Nucleus accumbens (tissue), 56 donors: ENCODE data around the gene TAF1C.
"Not testable (repeated sequence)": the region's sequence is repeated elsewhere in the genome, so short reads cannot be mapped to it uniquely, and the experiment has no call there.

Source experiments
- DNase-seq, 56 donors: peaks; one replicate each; lab custom pipeline; 2025; lab: John Stamatoyannopoulos, UW

Gene TAF1C

GRCh38 chr16:84214451-84215066 lies 27.7 kb upstream of the TAF1C start:
- no peak for DNase-seq

DNA sequence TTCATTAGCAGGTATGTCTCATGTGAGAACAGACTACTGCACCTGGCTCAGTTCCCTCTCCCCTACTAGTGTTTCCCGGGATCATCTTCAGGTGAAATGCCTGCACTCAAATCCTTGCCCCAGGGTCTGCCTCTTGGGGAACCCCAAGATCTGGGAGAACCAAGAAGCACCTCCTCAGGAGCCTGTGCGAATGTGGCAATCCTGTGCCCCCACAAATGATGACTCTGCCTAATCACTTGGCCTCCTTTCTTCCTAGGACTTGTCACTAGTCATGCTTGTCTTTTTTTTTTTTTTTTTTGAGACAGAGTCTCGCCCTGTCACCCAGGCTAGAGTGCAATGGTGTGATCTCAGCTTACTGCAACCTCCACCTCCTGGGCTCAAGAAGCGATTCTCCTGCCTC lies 25.8 kb upstream of the TAF1C start:
- DNase-seq, result no peak

DNA sequence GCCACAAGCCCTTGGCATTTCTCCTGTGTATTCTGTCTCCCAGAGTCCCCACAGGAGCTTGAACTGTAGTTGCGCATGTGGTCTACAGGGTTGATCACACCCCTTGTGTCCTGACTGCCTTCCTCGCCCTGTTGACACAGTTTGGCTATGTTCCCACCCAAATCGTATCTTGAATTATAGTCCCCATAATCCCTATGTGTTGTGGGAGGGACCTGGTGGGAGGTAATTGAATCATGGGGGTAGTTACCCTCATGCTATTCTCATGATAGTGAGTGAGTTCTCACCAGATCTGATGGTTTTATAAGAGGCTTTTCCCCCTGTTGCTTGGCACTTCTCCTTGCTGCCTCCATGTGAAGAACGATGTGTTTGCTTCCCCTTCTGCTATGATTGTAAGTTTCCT lies 25.3 kb upstream of the TAF1C start:
- DNase-seq, result no peak

- DNase-seq, result no peak
These were observed 23.1 kb upstream of the TAF1C start for GRCh38 chr16:84209989-84210388.

DNA sequence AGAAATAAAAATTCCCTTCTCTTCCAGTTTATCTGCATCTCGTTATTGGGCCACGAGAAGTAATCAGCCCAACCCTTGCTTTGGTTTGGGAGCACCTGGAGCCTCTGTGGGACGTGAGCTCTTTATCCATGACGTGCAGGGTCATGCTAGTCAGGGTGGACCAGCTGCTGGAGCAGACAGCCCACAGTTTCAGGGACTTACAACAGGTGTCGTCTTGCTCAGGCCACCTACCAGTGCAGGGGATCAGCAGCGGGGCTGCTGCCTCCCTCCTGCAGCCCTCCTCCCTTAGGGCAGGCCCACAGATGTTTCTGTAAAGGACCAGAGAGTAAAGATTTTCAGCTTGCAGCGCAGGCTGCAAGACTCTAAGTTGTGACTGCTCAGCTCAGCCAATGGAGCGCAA lies 21.0 kb upstream of the TAF1C start:
- no peak for DNase-seq

DNA sequence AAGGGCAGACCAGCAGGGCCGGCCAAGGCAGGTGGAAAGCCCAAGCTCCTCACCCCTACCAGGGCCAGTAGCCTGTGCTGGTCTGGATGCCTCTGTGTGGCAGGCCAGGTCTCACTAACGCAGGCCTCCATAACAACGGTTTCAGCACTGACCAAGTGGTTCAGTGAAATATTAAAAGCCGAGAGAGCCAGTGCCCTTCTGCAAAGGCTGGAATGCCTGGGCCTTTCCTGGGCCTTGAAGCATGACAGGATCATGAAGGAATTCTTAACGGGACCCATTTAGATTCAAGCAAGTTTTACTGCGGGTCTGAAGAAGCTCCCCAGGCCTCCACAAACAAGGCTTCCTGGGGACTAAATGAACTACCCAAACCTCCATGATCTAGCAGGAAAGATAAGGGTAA lies 20.4 kb upstream of the TAF1C start:
- no peak for DNase-seq

GRCh38 chr16:84205976-84206691 lies 19.3 kb upstream of the TAF1C start:
- DNase-seq, result no peak

DNA sequence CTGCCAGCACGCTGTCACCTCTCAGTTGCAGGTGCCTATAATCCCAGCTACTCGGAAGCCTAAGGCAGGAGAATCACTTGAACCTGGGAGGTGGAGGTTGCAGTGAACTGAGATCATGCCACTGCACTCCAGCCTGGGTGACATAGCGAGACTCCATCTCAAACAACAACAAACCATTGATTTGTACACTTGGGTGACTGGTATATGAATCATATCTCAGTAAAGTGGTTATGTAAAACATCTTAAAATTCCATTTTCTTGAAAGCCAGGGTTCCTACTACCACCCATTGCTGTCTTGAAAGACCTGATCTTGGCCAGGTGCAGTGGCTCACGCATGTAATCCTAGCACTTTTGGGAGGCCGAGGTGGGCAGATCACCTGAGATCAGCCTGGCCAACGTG lies 18.3 kb upstream of the TAF1C start:
- not testable (repeated sequence) for DNase-seq

DNA sequence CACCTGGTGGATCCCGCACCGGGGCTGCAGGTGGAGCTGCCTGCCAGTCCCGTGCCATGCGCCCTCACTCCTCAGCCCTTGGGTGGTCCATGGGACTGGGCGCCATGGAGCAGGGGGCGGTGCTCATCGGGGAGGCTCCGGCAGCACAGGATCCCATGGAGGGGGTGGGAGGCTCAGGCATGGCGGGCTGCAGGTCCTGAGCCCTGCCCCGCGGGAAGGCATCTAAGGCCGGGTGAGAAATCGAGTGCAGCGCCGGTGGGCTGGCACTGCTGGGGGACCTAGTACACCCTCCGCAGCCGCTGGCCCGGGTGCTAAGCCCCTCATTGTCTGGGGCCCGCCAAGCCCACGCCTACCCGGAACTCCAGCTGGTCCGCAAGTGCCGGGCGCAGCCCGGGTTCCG lies 17.7 kb upstream of the TAF1C start:
- DNase-seq, result not testable (repeated sequence)

- peak in 33 of 56 donors; percentile 6 to 78 (median 28) for DNase-seq
These were observed 13.0 kb upstream of the TAF1C start for GRCh38 chr16:84199861-84200260.

DNA sequence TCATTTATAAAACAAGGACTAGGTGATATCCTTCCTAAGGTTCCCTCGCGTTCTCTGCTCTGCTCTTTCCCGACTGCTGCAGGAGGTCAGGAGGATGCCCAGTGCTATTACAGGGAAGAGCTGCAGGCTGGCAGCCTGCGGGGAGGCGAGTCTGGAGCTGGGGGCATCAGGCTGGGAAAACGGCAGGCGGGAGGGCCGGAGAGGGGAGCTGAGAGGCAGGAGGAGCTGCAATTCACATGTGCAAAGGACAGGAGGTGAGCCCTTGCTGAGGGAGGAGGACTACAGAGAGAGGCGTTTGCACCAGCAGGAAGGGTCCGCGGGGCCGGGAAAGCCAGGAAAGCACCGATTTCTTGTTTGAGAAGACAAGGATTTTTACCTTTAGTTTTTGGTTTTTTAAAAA lies 12.2 kb upstream of the TAF1C start:
- DNase-seq, result no peak

- no peak for DNase-seq
These were observed 11.5 kb upstream of the TAF1C start for GRCh38 chr16:84198401-84198800.

DNA sequence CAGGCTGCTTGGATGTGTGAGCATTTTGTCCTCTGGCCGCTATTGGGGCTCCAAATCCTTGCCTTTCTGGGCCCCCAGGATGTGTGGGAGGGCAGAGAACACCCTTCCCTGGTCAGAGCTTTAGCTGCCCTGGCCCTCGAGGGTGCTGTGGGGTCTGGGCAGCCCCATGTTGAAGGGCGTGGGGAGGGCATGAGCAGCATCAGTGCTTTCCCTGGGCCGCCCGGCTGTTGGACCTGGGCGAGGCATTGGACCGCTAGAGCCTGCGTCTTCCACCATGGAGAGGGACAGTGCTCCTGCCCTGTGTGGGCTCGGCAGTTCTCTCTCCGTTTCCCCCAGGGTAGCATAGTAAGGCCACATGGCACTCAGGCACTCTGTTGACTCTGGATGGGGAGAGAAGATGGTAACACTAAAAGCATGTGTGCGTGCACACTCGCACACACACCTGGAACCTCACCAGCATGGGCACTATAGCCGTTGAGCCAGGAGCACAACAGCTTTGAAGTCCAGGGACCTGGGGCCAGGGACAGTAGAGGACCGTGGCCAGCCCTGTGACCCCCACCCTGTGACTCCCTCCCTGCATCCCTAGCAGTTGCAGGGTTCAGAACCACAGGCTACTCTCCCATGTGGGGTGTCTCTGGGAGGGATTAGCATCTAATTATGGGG lies 10.7 kb upstream of the TAF1C start:
- DNase-seq, result no peak

GRCh38 chr16:84196727-84197394 lies 10.0 kb upstream of the TAF1C start:
- DNase-seq, result no peak

DNA sequence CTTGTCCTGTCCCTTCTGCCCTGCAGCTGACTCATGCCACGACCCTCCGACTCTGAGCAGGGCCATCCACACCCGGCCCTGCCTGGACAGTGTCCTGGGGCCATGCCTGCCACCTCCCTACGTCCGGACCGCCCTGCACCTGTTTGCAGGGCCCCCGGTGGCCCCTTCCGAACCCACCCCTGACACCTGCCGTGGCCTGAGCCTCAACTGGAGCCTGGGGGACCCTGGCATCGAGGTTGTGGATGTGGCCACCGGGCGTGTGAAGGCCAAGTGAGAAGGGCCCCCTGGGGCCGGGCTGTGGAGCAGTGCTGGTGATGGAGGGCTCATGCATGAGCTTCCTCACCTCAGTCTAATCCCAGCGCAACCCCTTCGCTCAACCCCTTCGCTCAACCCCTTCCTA lies 9.2 kb upstream of the TAF1C start:
- DNase-seq, result no peak

DNA sequence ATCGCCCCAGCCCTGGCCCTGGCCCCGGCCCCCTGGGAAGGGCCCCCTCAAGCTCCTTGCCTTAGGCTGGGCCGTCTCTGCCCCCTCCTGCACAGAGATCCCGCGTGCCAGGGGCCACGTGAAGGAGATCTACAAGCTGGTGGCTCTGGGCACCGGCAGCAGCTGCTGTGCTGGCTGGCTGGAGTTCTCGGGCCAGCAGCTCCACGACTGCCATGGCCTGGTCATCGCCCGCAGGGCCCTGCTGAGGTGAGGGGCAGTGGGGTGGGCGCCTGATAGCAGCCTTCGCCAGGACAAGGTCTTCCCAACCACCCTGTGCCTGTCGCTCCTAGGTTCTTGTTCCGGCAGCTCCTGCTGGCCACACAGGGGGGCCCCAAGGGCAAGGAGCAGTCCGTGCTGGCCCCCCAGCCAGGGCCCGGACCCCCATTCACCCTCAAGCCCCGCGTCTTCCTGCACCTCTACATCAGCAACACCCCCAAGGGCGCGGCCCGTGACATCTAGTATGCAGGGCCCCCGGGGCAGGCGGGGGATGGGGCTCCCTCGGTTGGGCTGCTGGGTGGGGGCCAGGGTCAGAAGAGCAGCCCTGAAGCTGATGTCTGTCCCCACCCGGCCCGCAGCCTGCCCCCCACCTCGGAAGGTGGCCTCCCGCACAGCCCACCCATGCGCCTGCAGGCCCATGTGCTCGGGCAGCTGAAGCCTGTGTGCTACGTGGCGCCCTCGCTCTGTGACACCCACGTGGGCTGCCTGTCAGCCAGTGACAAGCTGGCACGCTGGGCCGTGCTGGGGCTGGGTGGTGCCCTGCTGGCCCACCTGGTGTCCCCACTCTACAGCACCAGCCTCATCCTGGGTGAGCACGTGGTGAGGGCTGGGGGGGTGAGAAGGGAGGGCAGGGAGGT lies 8.6 kb upstream of the TAF1C start:
- DNase-seq, result no peak

DNA sequence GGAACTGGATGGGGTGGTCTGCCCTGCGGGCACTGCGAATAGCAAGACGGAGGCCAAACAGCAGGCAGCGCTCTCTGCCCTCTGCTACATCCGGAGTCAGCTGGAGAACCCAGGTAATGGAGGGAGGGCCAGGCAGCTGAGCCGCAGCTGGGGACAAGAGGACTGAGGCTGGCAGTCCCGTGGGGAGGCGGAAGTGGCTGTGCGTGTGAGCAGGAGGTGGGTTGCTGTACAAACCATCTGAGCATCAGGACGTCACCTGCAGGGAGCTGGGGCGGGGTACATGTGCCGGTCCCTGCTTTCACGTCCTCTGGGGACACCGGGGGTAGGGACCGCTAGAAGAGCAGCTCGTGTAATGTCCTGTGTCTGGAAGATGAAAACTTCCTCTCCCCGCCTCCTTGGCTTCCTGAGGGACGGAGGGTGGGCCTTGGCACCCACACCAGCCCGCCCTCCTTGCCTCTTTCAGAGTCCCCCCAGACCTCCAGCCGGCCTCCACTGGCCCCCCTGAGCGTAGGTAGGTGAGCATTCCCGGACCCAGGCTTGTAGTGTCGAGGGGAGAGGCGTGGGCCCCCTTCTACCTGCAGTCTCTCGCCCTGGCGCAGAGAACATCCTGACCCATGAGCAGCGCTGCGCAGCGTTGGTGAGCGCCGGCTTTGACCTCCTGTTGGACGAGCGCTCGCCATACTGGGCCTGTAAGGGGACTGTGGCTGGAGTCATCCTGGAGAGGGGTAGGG lies 7.8 kb upstream of the TAF1C start:
- no peak for DNase-seq

GRCh38 chr16:84194018-84194417 lies 7.2 kb upstream of the TAF1C start:
- DNase-seq, result peak in 1 of 56 donors; percentile 25

GRCh38 chr16:84193480-84193879 lies 6.6 kb upstream of the TAF1C start:
- no peak for DNase-seq

DNA sequence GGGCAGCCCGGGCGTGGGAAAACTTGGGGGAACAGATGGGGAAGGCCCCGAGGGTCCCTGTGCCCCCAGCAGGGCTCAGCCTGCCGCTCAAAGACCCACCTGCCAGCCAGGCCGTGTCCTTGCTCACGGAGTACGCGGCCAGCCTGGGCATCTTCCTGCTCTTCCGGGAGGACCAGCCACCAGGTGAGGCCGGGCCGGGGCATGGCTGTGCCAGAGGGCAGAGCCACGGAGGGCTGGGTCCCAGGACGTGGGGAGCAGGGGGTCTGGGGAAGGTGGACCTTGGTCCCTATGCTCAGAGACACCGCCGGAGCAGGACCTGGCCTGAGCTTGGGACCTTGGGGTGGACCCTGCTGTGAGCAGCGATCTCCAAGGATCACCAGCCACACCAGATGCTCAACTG lies 4.6 kb upstream of the TAF1C start:
- DNase-seq, result no peak
